GM18498 (cell line): Measurements from ENCODE around the gene REEP1.
"Not testable (repeated sequence)": the region's sequence is repeated elsewhere in the genome, so short reads cannot be mapped to it uniquely, and the experiment has no call there.

ENCODE experiments used
- ATAC-seq: cut with Tn5 transposase; IDR thresholded peaks from one replicate; pipeline ENCODE4 v1.9.1; 2021; ENCODE audit warnings: mild to moderate bottlenecking, moderate library complexity; ENCODE audit not compliant: unreplicated experiment

REEP1 gene

DNA sequence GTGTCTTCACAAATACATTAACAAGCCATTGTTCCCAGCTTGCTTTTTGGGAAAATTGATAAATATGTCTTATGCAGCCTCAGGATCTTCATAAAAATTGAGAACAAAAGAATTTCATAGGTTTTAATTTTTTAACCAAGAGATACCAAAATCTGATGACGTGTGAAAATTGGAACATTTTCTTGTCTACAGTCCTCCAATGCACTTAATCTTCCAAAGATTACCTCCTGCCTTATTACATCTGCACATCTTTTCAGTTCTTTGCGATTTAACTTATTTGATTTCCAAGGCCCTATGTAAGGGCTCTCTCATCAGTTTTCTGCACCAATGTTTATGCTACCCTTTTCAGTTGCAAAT, 135.1 kb downstream of the REEP1 start:
- no peak for ATAC-seq

DNA sequence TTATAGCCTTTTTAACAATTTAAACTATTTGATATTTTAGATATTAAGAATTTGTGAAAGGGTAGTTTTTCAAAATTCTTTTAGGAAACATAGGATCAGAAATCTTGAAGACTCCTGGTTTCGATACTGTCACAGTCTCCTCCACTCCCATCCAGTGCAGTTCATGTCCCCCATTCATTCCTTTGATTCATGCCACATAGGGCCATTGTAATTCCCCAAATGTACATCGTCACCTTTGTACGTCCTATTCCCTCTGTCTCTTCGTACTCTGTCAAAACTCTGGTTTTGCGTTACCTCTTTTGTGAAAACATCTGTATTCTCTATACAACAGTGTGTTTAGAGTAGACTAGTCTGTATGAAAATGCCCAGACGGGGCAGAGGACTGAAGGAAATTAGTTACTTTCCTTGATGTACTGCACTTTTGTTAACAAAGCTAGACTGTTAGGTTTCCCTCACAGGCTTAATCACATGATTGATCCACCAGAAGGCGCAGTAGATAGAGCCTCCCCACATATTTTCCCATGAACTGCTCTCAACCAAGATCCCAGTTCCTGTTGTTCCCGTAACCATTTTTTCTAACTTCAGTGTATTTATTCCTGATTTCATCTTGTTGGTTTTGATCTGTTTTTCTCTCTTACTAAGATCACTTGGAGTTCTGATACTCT, 135.6 kb downstream of the REEP1 start:
- ATAC-seq = no peak

DNA sequence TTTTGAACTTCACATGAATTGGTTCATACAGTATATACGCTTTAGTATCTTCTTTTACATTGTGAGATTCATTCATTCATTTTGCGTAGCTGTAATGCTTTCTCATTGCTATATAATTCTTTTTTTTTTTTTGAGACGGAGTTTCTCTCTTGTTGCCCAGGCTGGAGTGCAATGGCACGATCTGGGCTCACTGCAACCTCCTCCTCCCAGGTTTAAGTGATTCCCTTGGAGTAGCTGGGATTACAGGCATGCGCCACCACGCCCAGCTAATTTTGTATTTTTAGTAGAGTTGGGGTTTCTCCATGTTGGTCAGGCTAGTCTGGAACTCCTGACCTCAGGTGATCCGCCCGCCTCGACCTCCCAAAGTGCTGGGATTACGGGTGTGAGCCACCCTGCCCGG, 136.9 kb downstream of the REEP1 start:
- ATAC-seq = not testable (repeated sequence)

DNA sequence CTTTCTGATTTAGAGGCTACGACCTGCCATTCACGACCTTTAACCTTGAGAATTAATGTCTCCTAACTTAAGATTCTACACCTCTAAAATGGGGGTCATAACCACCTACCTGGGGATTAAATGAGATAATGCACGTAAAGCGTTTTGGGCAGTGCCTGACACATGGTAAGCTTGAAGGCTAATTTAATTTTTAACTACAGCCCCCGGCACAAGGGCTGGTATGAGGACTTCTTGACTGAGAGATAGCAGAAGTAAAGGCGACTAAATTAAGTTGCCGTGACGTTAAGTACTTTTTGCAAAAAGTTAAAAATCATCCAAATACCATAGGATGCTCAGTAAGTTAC, 137.6 kb downstream of the REEP1 start:
- ATAC-seq = no peak

DNA sequence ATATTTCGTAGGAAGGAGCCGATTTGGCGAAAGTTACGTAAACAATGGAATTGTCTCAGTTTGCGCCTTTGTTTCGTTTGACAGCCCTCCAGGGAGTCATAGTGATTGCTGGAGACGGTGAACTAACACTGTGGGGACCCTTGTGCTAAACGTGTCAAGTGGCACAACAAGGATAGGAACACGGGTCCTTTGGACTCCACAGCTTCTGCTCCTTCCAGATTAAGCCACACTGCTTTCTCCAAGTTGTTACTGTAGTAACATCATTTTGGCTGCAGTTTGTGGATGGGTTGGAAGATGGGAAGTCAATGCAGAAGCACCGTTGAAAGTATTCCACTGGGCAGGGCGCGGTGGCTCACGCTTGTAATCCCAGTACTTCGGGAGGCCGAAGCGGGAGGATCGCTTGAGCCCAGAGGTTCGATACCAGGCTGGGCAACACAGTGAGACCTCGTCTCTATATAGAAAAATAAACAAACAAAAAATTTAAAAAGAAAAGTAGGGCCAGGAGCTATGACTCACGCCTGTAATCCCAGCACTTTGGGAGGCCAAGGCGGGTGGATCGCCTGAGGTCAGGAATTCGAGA, 141.5 kb downstream of the REEP1 start:
- peak; percentile 0 for ATAC-seq

DNA sequence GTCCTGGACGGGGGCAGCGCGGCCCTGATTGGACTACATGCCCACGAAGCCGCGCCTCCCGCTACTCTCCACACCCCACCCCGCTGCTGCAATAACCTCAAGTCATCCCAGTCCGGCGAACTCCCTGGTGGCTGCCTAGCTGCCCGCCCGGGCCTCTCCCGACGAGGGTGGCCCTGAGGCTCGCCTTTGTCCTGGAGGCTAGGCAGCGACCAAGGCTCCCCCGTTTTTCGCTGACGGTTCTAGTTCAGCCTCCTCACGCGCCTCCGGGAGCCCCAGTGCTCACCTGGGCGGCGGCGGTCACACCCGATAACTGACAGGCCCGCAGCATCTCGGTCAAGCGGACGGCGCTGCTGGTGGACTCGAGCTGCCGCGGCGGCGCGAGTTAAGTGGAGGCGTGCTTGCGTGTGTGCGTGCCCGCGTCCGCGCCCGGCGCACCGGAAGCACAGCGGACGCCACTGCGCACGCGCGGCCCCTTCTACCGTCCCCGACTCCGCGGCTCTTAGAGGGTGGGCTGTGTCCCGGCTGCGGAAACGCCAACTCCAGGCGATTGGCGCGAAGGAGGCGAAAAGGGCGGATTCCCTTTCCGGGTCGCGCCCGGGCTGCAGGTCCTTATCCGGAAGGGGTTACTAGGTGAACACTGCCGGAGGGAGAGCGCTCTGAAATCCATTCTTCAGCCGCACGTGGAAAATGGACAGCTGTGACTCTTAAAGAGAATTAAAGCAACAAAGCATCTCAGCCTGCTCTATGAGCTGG, 142.2 kb downstream of the REEP1 start, which contains the start of gene IMMT:
TSS of gene IMMT (minus strand) at position 408 of the 753 bp plus-strand sequence. CDS start at position 328, 80 bp downstream.
- ATAC-seq = peak; percentile 84

DNA sequence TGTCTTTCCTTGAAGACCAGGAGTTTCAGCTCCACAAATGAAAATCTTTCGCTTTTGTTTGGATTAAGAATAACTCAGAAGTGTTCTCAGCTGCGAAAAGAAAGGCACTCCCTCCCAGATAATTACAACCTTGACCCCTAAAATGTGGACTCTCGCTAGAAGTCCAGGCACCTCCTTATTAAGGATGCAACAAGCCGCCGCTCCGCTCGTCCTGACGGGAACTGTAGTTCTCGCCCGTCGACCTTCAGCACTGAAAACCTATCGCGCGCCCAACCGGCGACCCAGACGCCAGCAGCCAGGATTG, 142.7 kb downstream of the REEP1 start:
- ATAC-seq = no peak

DNA sequence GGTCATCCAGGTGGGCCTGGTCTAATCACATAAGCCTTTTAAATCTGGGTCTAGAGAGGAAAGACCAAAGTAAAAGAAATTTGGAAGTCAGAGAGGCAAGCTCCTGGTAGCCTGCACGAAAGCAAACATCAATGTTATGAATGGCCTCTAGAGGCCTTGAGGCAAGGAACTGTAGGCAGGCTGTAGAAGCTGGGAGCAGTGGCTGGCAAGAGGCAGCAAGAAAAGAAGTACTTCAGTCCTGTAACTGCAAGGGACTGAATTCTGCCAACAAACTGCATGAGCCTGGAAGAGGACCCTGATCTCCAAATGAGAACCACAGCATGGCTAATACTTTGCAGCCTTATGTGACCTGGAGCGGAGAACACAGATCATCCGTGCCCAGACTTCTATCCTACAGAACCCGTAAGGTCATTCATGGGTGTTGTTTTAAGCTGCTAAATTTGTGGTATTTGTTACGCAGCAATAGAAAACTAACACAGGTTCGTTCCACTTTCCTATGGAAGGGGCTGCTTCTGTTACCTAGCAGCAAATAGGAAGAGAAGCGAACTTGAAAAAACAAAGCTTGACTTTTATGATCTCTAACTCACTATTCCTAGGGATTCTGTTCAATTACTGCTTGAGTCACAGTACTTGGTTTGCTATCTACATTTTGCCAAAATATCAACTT, 143.4 kb downstream of the REEP1 start:
- ATAC-seq = no peak

DNA sequence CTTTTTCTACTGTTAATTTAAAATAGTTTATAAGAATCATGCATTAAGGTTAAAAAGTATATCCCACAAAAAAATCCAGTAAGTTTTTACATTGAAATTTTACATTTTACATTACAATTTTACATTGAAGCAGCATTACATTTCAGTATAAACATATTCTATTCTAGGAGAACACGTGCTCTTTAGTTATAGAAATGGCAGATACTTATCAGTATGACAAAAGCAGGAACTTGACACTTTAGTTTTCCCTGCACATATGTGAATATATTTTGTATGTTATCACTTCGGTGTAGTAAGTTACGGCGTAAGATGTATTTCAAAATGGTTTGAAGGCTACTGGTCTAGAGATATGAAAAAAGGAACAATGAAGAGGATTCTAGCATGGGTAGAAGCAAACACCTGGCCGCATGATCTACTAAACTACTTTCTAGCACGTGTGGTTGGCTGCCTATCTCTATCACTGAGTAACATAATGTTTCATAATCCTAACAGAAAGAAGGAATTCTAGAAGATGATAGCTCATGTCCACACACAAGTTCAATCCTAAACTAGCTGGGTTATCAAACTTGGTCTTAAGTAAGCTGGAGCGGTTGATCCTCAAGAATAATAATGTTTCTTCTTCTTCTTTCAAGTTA, 147.5 kb downstream of the REEP1 start:
- ATAC-seq = no peak

DNA sequence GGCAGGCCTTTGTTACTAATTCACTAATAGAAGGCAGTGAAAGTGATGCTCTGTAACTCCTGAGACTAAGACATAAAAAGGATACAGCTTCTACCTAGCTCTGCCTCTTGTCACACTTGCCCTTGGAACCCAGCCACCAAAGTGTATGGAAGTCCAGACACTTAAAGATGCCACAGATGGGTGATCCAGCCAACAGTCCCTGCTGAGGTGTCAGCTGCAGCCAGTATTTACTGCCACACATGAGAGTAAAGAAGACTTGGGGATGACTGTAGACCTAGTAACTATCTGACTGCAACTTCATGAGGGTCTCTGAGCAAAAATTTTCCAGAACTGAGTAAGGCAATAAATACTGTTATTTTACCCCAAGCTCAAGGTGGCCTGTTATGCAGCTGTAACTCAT, 151.0 kb downstream of the REEP1 start:
- ATAC-seq = no peak

DNA sequence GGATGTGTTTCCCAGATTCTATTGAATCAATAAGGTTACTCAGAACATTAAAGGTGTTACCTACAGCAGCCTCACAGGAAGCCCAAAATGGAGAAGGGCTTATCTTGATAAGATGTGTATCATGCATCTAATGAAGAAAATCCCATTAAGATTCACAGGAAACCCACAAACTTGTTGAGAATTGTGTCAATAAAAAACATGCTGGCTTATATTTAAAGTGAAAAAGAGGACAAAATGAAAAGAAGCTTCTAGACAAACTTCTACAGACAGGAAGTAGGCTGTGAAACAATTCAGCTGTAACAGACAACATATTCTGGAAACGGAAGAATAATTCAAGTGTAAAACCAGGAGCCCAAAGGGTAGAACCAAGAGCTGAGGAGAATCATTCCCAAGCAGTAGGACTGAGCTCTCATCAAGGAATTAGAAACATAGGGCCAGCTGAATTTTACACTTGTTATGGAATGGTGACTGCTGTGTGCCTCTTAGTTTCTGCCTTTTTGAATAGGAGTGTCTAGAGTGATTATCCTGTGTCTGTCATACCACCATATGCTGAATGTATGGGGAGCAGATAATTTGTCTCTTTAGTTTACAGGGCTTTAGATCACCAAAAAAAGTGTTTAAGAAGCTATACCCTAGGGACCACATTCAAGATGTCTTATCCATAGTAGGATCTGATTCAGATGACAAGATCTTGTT, 151.8 kb downstream of the REEP1 start:
- ATAC-seq = no peak

DNA sequence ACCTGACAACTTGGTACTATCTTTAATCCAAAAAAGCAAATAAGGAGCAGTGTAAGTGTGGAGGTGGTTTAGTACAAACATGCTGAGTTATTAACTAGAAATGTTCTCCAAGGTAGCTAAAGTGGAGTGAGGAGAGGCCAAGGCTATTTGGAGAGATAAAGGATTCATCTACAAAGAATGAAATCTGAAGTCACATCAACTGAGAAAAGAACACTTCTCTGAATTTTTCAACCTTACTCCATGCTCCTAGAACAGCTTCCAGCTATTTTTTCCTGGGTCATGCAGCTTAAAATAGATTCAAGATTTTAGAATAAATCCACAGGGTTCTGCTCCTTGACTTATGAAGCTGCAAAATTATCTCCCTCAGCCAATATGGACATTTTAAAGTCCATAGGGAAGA, 160.8 kb downstream of the REEP1 start:
- no peak for ATAC-seq

DNA sequence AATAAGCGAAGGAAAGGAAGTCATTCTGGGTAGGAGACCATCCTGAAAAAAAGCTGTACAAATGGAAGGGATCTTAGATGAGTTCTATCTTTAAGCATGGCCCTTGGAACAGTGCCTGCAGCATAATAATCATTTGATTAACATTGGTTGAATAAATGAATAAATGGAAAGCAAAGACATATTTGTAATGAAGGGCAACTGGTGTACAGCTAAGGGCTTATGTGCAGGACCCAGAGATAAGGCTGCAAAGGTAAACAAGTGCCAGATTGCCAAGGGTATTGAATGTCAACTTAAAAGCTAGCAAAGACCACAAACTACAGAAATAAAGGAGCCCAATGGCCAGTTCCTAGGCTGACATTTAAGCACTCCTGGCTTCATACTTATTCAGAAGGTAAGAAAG, 161.6 kb downstream of the REEP1 start:
- no peak for ATAC-seq

DNA sequence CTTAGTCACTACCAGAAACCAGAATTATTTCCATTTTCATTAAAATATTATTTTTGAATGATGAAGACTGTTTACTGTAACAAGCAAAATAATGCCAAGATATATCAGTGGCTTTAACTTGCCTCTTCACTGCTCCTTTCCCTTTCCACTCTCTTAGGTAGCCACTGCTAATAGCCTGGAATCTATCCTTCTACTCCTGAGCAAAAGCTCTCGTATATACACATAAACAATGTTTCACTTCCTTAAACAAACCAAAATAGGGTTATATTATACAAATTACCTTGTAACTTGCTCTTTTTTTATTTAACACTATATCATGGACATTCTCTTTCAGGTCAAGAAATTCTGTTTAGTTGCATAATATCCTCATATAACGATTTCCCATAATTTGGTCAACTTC, 163.0 kb downstream of the REEP1 start:
- ATAC-seq = no peak

DNA sequence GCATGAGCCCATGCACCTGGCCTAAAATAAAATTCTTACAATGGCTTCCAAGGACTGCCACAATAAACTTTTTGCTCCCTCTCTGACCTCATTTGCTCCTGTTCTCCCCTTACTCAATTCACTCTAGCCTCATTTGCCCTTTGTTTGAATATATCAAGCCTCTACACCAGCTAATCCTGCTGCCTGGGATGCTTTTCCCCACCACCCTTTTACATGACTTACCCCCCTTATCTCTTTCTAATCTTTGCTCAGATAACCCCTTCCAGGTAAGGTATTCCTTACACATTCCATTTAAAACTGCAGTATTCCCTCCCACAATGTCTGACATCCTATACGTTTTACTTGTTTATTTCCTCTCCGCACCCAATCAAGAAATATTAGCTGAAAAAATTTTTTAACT, 164.8 kb downstream of the REEP1 start:
- no peak for ATAC-seq

DNA sequence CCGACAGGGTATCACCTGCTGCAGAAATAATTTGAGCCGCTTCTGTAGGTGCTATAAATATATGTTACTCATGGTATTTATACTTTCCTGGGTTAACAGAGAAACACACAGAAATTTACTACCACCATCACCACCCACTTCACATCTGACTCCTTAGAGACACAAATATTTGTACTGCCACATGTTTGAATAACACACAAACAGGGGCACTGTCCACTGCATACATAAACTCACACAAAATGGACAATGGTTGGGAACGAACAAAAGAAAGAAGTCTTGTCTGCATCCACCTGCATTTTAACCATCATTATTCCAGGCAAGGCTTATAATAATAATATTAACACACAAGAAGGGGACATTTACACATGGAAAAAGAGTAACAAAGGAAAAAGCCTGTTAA, 166.1 kb downstream of the REEP1 start:
- no peak for ATAC-seq

DNA sequence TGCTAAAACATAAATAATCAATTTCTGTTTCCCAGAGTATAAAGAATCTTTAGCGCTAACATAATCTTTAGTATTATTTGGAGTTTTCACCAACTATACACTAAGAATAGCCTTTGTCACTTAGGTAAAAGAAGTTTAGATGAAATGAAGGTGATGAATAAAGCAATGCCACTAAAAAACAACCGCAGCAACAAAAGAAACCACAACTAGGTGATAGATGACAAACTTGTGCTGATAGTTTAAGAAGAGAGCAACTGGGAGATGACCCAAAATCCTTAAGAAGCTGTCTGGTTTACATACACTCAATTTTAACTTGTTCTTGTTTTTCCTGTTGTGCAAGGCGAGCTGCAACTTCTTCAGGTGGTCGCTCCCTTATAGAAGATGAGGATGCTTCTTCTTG, 167.0 kb downstream of the REEP1 start:
- ATAC-seq = no peak
